Panc1 (cell line): Measurements from ENCODE around the gene OR4P4. TPM values are rescaled to one million over a fixed set of nuclear protein-coding genes. Genes with fewer than 3 reads are reported as not detected.

ENCODE experiments used
- ATAC-seq: fragments of 200-7000 bp; cut with Tn5 transposase; 2 replicates; pipeline ENCODE4 v1.9.1; 2020; ENCODE audit warnings: mild to moderate bottlenecking, moderate library complexity
- BruUV-seq: library from RNA; stranded (reverse); fragments of 400-500 nt; replicated peaks from 2 replicates; lab custom pipeline; 2021; lab: Mats Ljungman, UMichigan
- CTCF ChIA-PET: fragments of 300-600 bp; sonication (Branson Sonifier 250); formaldehyde crosslinking; loops from one replicate; lab custom pipeline; 2022; ENCODE audit warnings: antibody characterized with exemption; lab: Charles Lee
- POLR2A ChIA-PET: fragments of 300-600 bp; sonication (Branson Sonifier 250); formaldehyde crosslinking; loops from one replicate; lab custom pipeline; 2022; ENCODE audit warnings: antibody characterized with exemption; lab: Charles Lee
- DNase-seq: peaks from one replicate; pipeline ENCODE4 v3.0.0-alpha.2; 2010; ENCODE audit warnings: low read depth, low spot score
- H3K27ac ChIP-seq: 2 replicates; pipeline ENCODE4 v1.5.1; 2011; ENCODE audit warnings: mild to moderate bottlenecking, low read length, inconsistent platforms
- H3K27me3 ChIP-seq: fragments of 200-500 bp; sonication (Bioruptor generic); 2 replicates; pipeline ENCODE4 v1.6.0; 2014; ENCODE audit warnings: low read length, inconsistent platforms; ENCODE audit not compliant: control insufficient read depth, insufficient read depth
- H3K36me3 ChIP-seq: fragments of 200-500 bp; sonication (Bioruptor generic); 2 replicates; pipeline ENCODE4 v1.5.1; 2014; ENCODE audit warnings: inconsistent platforms, mild to moderate bottlenecking, low read length, moderate library complexity; ENCODE audit not compliant: control insufficient read depth, insufficient read depth
- H3K4me1 ChIP-seq: 2 replicates; pipeline ENCODE4 v1.5.1; 2011; ENCODE audit warnings: inconsistent platforms, mild to moderate bottlenecking, low read length, moderate library complexity; ENCODE audit not compliant: control insufficient read depth, insufficient read depth
- H3K4me3 ChIP-seq, 2 experiments: 2 replicates each; pipeline ENCODE4 v1.5.1; 2011 to 2012; ENCODE audit warnings: low read depth in 2 of 2, low read length in 2 of 2, mild to moderate bottlenecking in 2 of 2, inconsistent platforms in 1 of 2, moderate library complexity in 1 of 2
- H3K9me3 ChIP-seq: fragments of 200-500 bp; sonication (Bioruptor generic); 2 replicates; pipeline ENCODE4 v1.5.1; 2014; ENCODE audit warnings: low read depth, mild to moderate bottlenecking, inconsistent platforms, low read length, moderate library complexity; ENCODE audit not compliant: control insufficient read depth, insufficient read depth
- CTCF ChIP-seq: fragments of 450-650 bp; IDR thresholded peaks from 2 replicates; pipeline ENCODE4 v1.5.1; 2017; ENCODE audit warnings: mild to moderate bottlenecking
- POLR2AphosphoS5 ChIP-seq: IDR thresholded peaks from 2 replicates; pipeline ENCODE4 v1.6.1; 2012; ENCODE audit warnings: mild to moderate bottlenecking, low read depth, low read length, moderate library complexity
- REST ChIP-seq, 2 experiments: IDR thresholded peaks; 2 replicates each; pipeline ENCODE4 v1.6.1; 2011 to 2012; ENCODE audit warnings: low read depth in 2 of 2, control low read depth in 1 of 2, low read length in 1 of 2, mild to moderate bottlenecking in 1 of 2, moderate library complexity in 1 of 2; ENCODE audit not compliant: insufficient read depth in 1 of 2
- SIN3A ChIP-seq: IDR thresholded peaks from 2 replicates; pipeline ENCODE4 v1.6.1; 2012; ENCODE audit warnings: low read depth, mild to moderate bottlenecking, low read length, moderate library complexity, borderline replicate concordance; ENCODE audit not compliant: insufficient read depth
- TCF7L2 ChIP-seq: IDR thresholded peaks from 2 replicates; pipeline ENCODE4 v1.6.1; 2011; ENCODE audit warnings: mild to moderate bottlenecking, low read depth, low read length, inconsistent platforms
- in situ Hi-C: cut with HindIII; loops from 2 replicates; pipeline ENCODE4 v1.10.0; 2016; ENCODE audit warnings: low sequenced_read_pairs, low pct_unique_long_range_greater_than_20kb
- intact Hi-C: fragments of 100-400 bp; cut with micrococcal nuclease; formaldehyde crosslinking; loops from one replicate; pipeline ENCODE4 v1.10.0; 2022; ENCODE audit not compliant: unreplicated experiment
- total RNA-seq: library from RNA; stranded (reverse); gene quantifications from one replicate; pipeline ENCODE4 v1.2.1, GENCODE V29; 2021; ENCODE audit not compliant: unreplicated experiment

Gene OR4P4
- total RNA-seq, 1 experiment from 2014 or later = not detected

GRCh38 chr11:55658031-55658573 lies 23.2 kb downstream of the OR4P4 start:
- no TSS peak for BruUV-seq
- in situ Hi-C loops (no loop called here), intact Hi-C loops (no loop called here)
- DNase-seq = no peak
- H3K36me3 ChIP-seq = no peaks in the 10 kb centered on the region
- no peak overlapping the region for H3K4me3 ChIP-seq
- H3K4me1 ChIP-seq = no peaks in the 10 kb centered on the region
- TF ChIP-seq TCF7L2 (no peak), POLR2AphosphoS5 (no peak), SIN3A (no peak), REST (IDR thresholded peaks at IDR 0.05; ENCODE audit: insufficient read depth in 1 of 2, low read depth in 2 of 2, low read length in 1 of 2) (no peak)
- no peak for ATAC-seq
- CTCF ChIA-PET = no interaction called here
- H3K27ac ChIP-seq = no peak overlapping the region
- H3K27me3 ChIP-seq = no peaks in the 10 kb centered on the region
- H3K9me3 ChIP-seq = no peaks in the 10 kb centered on the region
- POLR2A ChIA-PET = no interaction called here

GRCh38 chr11:55658608-55659007 lies 23.7 kb downstream of the OR4P4 start:
- Histone ChIP-seq H3K4me3 (no peak overlapping the region), H3K9me3 (no peaks in the 10 kb centered on the region), H3K36me3 (no peaks in the 10 kb centered on the region), H3K27ac (no peak overlapping the region), H3K4me1 (no peaks in the 10 kb centered on the region), H3K27me3 (no peaks in the 10 kb centered on the region)
- intact Hi-C loops = no loop called here
- BruUV-seq = no TSS peak
- in situ Hi-C loops = no loop called here
- TF ChIP-seq TCF7L2 (no peak), CTCF (no peak), POLR2AphosphoS5 (no peak), REST (IDR thresholded peaks at IDR 0.05; ENCODE audit: insufficient read depth in 1 of 2, low read depth in 2 of 2, low read length in 1 of 2) (no peak), SIN3A (no peak)
- DNase-seq (no peak), ATAC-seq (no peak)
- ChIA-PET POLR2A (no interaction called here), CTCF (no interaction called here)
